HepG2 (cell line): Measurements from ENCODE around the gene ARL5A. TPM values are rescaled to one million over a fixed set of nuclear protein-coding genes. Genes with fewer than 3 reads are reported as not detected.
A peak's percentile ranks its signal among the peaks of the same experiment; 100 is the strongest.

Source experiments
- ATAC-seq: fragments of 200-7000 bp; cut with Tn5 transposase; 3 replicates; pipeline ENCODE4 v1.9.1; 2020; ENCODE audit warnings: mild to moderate bottlenecking, moderate library complexity
- BruUV-seq: library from RNA; stranded (reverse); fragments of 400-500 nt; replicated peaks from 2 replicates; lab custom pipeline; 2021; lab: Mats Ljungman, UMichigan
- CTCF ChIA-PET: fragments of 300-600 bp; formaldehyde crosslinking; extraction: SDS; loops from one replicate; lab custom pipeline; 2021; ENCODE audit warnings: low total read pairs, inconsistent platforms, low intra/inter-chr PET ratio; lab: Yijun Ruan, JAX
- POLR2A ChIA-PET: fragments of 350-600 bp; sonication (Branson Sonifier 250); formaldehyde crosslinking; loops from one replicate; lab custom pipeline; 2020; ENCODE audit warnings: antibody characterized with exemption, inconsistent platforms; lab: Yijun Ruan, JAX
- DNase-seq: peaks from one replicate; pipeline ENCODE4 v3.0.0-alpha.2; 2015; ENCODE audit warnings: low spot score
- FAIRE-seq: peaks from 3 replicates; lab custom pipeline; 2011; peaks lifted over from hg19 to GRCh38; lab: Jason Lieb, UNC
- H2AFZ ChIP-seq: one replicate; pipeline ENCODE4 v1.6.1; 2011; ENCODE audit warnings: low read length, inconsistent platforms
- H3K27ac ChIP-seq: fragments of 300-600 bp; 3 replicates; pipeline ENCODE4 v1.8.0; 2011; ENCODE audit warnings: mixed run types, mild to moderate bottlenecking, mixed read lengths, low read length, inconsistent platforms; ENCODE audit not compliant: insufficient read depth; ENCODE audit errors: extremely low read length
- H3K27me3 ChIP-seq, 2 experiments: fragments of 200-600 bp in 1 of 2; 2 replicates in 1 of 2; 3 replicates in 1 of 2; pipeline versions ENCODE4 v1.6.0 to v1.8.0; 2011; ENCODE audit warnings: low read length in 2 of 2, mild to moderate bottlenecking in 2 of 2, moderate library complexity in 2 of 2, inconsistent platforms in 1 of 2; ENCODE audit not compliant: insufficient read depth in 2 of 2, control insufficient read depth in 1 of 2
- H3K36me3 ChIP-seq, 2 experiments: fragments of 200-600 bp in 1 of 2; replicated peaks in 1 of 2; 2 replicates in 1 of 2; 3 replicates in 1 of 2; pipeline versions ENCODE4 v1.5.1 to v1.8.0; 2011; ENCODE audit warnings: low read length in 2 of 2, inconsistent platforms in 1 of 2; ENCODE audit not compliant: insufficient read depth in 2 of 2, control insufficient read depth in 1 of 2
- H3K4me1 ChIP-seq: 2 replicates; pipeline ENCODE4 v1.5.1; 2012; ENCODE audit warnings: low read length, inconsistent platforms; ENCODE audit not compliant: insufficient read depth
- H3K4me2 ChIP-seq: 2 replicates; pipeline ENCODE4 v1.6.0; 2011; ENCODE audit warnings: low read depth, low read length, inconsistent platforms
- H3K4me3 ChIP-seq, 3 experiments: fragments of 200-600 bp in 1 of 3; sonication (generic), shearing (Covaris generic) in 1 of 3; replicated peaks in 1 of 3; 2 replicates each; pipeline ENCODE4 v1.5.1; 2011 to 2016; ENCODE audit warnings: low read length in 3 of 3, inconsistent platforms in 2 of 3, low read depth in 2 of 3, mild to moderate bottlenecking in 2 of 3, control low read depth in 1 of 3, mixed read lengths in 1 of 3; ENCODE audit not compliant: insufficient read depth in 1 of 3
- H3K79me2 ChIP-seq: one replicate; pipeline ENCODE4 v1.6.1; 2011; ENCODE audit warnings: low read length, inconsistent platforms; ENCODE audit not compliant: insufficient read depth
- H3K9ac ChIP-seq: 2 replicates; pipeline ENCODE4 v1.6.0; 2011; ENCODE audit warnings: mild to moderate bottlenecking, low read depth, low read length, inconsistent platforms; ENCODE audit not compliant: insufficient read depth
- H3K9me3 ChIP-seq: 2 replicates; pipeline ENCODE4 v1.5.1; 2012; ENCODE audit warnings: mild to moderate bottlenecking, low read length
- H4K20me1 ChIP-seq: 2 replicates; pipeline ENCODE4 v1.6.0; 2011; ENCODE audit warnings: inconsistent platforms, mild to moderate bottlenecking, low read length, moderate library complexity; ENCODE audit not compliant: insufficient read depth
- EEA1 ChIP-seq: sonication (generic); formaldehyde crosslinking; IDR thresholded peaks from 2 replicates; pipeline ENCODE4 v1.5.1; 2020; ENCODE audit warnings: mild to moderate bottlenecking, missing genetic modification reagents, borderline replicate concordance
- GABPA ChIP-seq, 2 experiments: IDR thresholded peaks; 2 replicates each; pipeline ENCODE4 v1.6.1; 2011 to 2016; ENCODE audit warnings: low read depth in 2 of 2, low read length in 1 of 2, missing biosample characterization in 1 of 2, missing genetic modification characterization in 1 of 2
- IKZF1 ChIP-seq: fragments of 450-650 bp; IDR thresholded peaks from 2 replicates; pipeline ENCODE4 v1.7.1; 2016
- KLF9 ChIP-seq: IDR thresholded peaks from 2 replicates; pipeline ENCODE4 v1.6.1; 2016; ENCODE audit warnings: low read depth
- PAX8 ChIP-seq: sonication (generic); formaldehyde crosslinking; IDR thresholded peaks from 2 replicates; pipeline ENCODE4 v1.8.0; 2022; ENCODE audit warnings: mild to moderate bottlenecking, missing genetic modification reagents, borderline replicate concordance
- SIN3A ChIP-seq: IDR thresholded peaks from 2 replicates; pipeline ENCODE4 v1.6.1; 2011; ENCODE audit warnings: low read depth, mild to moderate bottlenecking, control low read depth, low read length, borderline replicate concordance
- THAP11 ChIP-seq: IDR thresholded peaks from 2 replicates; pipeline ENCODE4 v1.6.1; 2016; ENCODE audit warnings: missing biosample characterization, missing genetic modification reagents
- ZC3H13 ChIP-seq: sonication (generic); formaldehyde crosslinking; IDR thresholded peaks from 2 replicates; pipeline ENCODE4 v1.8.1; 2023; ENCODE audit warnings: mild to moderate bottlenecking, missing genetic modification reagents, moderate library complexity
- ZNF274 ChIP-seq: sonication (generic); formaldehyde crosslinking; IDR thresholded peaks from 2 replicates; pipeline ENCODE4 v1.5.1; 2020; ENCODE audit warnings: mild to moderate bottlenecking, missing genetic modification reagents
- ZNF292 ChIP-seq: sonication (generic); formaldehyde crosslinking; IDR thresholded peaks from 2 replicates; pipeline ENCODE4 v1.8.1; 2022; ENCODE audit warnings: mild to moderate bottlenecking, low read depth, missing genetic modification reagents, borderline replicate concordance
- ZNF333 ChIP-seq: sonication (generic); formaldehyde crosslinking; IDR thresholded peaks from 2 replicates; pipeline ENCODE4 v1.4.0; 2020; ENCODE audit warnings: mild to moderate bottlenecking, missing genetic modification reagents, borderline replicate concordance
- ZNF883 ChIP-seq: sonication (generic); formaldehyde crosslinking; IDR thresholded peaks from 2 replicates; pipeline ENCODE4 v1.5.1; 2020; ENCODE audit warnings: mild to moderate bottlenecking, missing genetic modification reagents; ENCODE audit errors: not compliant biosample characterization
- WGBS: methylation state at CpG from one replicate; pipeline ENCODE4 v1.1.6; 2017; ENCODE audit warnings: low lambda C conversion rate; 5-methylcytosine and 5-hydroxymethylcytosine counted together
- in situ Hi-C: cut with HindIII; loops from 2 replicates; pipeline ENCODE4 v1.10.0; 2017; ENCODE audit warnings: low pct_unique_long_range_greater_than_20kb; ENCODE audit not compliant: extremely low pct_ligation_motif_present
- intact Hi-C: fragments of 100-400 bp; cut with micrococcal nuclease; formaldehyde crosslinking; loops from one replicate; pipeline ENCODE4 v1.10.0; 2022; ENCODE audit not compliant: unreplicated experiment
- polyA plus RNA-seq, 8 experiments: library from polyadenylated mRNA; depleted of rRNA in 3 of 8; stranded (reverse) in 7 of 8; unstranded in 1 of 8; fragments of >200 nt; fragmentation: Illumina TruSeq in 4 of 8; extraction: Trizol in 4 of 8; gene quantifications; 2 replicates each; pipeline versions ENCODE4 v1.2.1 to v1.2.3, GENCODE V29; 2011 to 2016; ENCODE audit warnings: low read depth in 4 of 8, missing spikeins in 1 of 8, mixed read lengths in 1 of 8; ENCODE audit not compliant: insufficient read depth in 1 of 8
- total RNA-seq, 5 experiments: library from RNA; depleted of rRNA; stranded (reverse); fragments of >200 nt; fragmentation: Illumina TruSeq; extraction: Trizol; gene quantifications; 2 replicates each; pipeline ENCODE4 v1.2.3, GENCODE V29; 2016; ENCODE audit warnings: low read depth in 1 of 5
- TF ChIP-seq, protein P1 (sequence below): sonication (generic); formaldehyde crosslinking; IDR thresholded peaks from 2 replicates; pipeline ENCODE4 v1.8.1; 2023; ENCODE audit warnings: mild to moderate bottlenecking, inconsistent platforms, moderate library complexity, missing genetic modification reagents, borderline replicate concordance
- TF ChIP-seq, protein P2 (sequence below): sonication (generic); formaldehyde crosslinking; IDR thresholded peaks from 2 replicates; pipeline ENCODE4 v1.4.0; 2020; ENCODE audit warnings: missing genetic modification reagents
- TF ChIP-seq, protein P3 (sequence below): sonication (generic); formaldehyde crosslinking; IDR thresholded peaks from 2 replicates; pipeline ENCODE4 v1.9.0; 2021; ENCODE audit warnings: missing genetic modification reagents, borderline replicate concordance

Gene ARL5A
- total and polyA plus RNA-seq, 2 of the 13 experiments (the other 11 are each of a cell fraction or from before 2014, with no cell fraction given), result 47.5 to 149 TPM

GRCh38 chr2:151827564-151828142 lies 568 bp downstream of the ARL5A start:
- peaks cover 56% of the 10 kb centered on the region for H3K79me2 ChIP-seq
- no peaks in the 10 kb centered on the region; a peak in 1 of 5 replicates for H3K27me3 ChIP-seq
- H3K9ac ChIP-seq, result peak overlapping the region; percentile 94
- ATAC-seq, result peak; percentile 20
- no peaks in the 10 kb centered on the region for H3K36me3 ChIP-seq
- WGBS, result under 1% methylated on average over 30 of the region's 38 CpGs
- peak overlapping the region; percentile 94 to 98 (median 95) for H3K4me3 ChIP-seq
- DNase-seq, result peak; percentile 23
- H4K20me1 ChIP-seq, result peaks cover 42% of the 10 kb centered on the region
- no TSS peak for BruUV-seq
- no peak for FAIRE-seq
- H3K4me1 ChIP-seq, result peaks cover 73% of the 10 kb centered on the region
- no peak overlapping the region for H2AFZ ChIP-seq
- CTCF ChIA-PET, result interaction anchor here (2.0 kb wide), 1 partner anchor 198 kb away, joined by 7 read pairs; no protein-coding TSS in a partner anchor
- H3K27ac ChIP-seq, result peak overlapping the region; percentile 75
- H3K4me2 ChIP-seq, result peak overlapping the region; percentile 87
- no peaks in the 10 kb centered on the region for H3K9me3 ChIP-seq
- intact Hi-C loops (loop anchor here (1.0 to 5.0 kb wide), 4 partner anchors 8 to 200 kb away; no protein-coding TSS in a partner anchor), in situ Hi-C loops (loop anchor here (10.0 kb wide), 1 partner anchor 887 kb away; the partner anchor contains the start of genes ARL6IP6 and PRPF40A)
- POLR2A ChIA-PET, result interaction anchor here (0.6 to 3.2 kb wide), 34 partner anchors 8 to 889 kb away, joined by 3 to 41 read pairs (median 5); partner anchors contain the start of gene PRPF40A
- TF ChIP-seq EEA1 (0 out of 2 replicates have a peak, but pooled peaks have one; percentile 18), SIN3A (0 out of 2 replicates have a peak, but pooled peaks have one; percentile 39), GABPA (IDR thresholded peaks at IDR 0.05; ENCODE audit: low read depth, low read length) (no peak), GABPA (CRISPR knock-in tag; IDR thresholded peaks at IDR 0.05; ENCODE audit: low read depth) (no peak), ZNF292 (CRISPR knock-in tag) (0 out of 2 replicates have a peak, but pooled peaks have one; percentile 16), ZNF274 (CRISPR knock-in tag) (0 out of 2 replicates have a peak, but pooled peaks have one; percentile 0), KLF9 (CRISPR knock-in tag) (no peak), ZC3H13 (CRISPR knock-in tag) (no peak), ZNF883 (peak; percentile 35), THAP11 (CRISPR knock-in tag) (no peak), ZNF333 (CRISPR knock-in tag) (0 out of 2 replicates have a peak, but pooled peaks have one; percentile 33), PAX8 (no peak), IKZF1 (no peak)
- TF ChIP-seq, protein P1, sequence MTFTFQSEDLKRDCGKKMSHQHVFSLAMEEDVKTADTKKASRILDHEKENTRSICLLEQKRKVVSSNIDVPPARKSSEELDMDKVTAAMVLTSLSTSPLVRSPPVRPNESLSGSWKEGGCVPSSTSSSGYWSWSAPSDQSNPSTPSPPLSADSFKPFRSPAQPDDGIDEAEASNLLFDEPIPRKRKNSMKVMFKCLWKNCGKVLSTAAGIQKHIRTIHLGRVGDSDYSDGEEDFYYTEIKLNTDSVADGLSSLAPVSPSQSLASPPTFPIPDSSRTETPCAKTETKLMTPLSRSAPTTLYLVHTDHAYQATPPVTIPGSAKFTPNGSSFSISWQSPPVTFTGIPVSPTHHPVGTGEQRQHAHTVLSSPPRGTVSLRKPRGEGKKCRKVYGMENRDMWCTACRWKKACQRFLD (CRISPR knock-in tag), result 0 out of 2 replicates have a peak, but pooled peaks have one; percentile 33
- TF ChIP-seq, protein P2, sequence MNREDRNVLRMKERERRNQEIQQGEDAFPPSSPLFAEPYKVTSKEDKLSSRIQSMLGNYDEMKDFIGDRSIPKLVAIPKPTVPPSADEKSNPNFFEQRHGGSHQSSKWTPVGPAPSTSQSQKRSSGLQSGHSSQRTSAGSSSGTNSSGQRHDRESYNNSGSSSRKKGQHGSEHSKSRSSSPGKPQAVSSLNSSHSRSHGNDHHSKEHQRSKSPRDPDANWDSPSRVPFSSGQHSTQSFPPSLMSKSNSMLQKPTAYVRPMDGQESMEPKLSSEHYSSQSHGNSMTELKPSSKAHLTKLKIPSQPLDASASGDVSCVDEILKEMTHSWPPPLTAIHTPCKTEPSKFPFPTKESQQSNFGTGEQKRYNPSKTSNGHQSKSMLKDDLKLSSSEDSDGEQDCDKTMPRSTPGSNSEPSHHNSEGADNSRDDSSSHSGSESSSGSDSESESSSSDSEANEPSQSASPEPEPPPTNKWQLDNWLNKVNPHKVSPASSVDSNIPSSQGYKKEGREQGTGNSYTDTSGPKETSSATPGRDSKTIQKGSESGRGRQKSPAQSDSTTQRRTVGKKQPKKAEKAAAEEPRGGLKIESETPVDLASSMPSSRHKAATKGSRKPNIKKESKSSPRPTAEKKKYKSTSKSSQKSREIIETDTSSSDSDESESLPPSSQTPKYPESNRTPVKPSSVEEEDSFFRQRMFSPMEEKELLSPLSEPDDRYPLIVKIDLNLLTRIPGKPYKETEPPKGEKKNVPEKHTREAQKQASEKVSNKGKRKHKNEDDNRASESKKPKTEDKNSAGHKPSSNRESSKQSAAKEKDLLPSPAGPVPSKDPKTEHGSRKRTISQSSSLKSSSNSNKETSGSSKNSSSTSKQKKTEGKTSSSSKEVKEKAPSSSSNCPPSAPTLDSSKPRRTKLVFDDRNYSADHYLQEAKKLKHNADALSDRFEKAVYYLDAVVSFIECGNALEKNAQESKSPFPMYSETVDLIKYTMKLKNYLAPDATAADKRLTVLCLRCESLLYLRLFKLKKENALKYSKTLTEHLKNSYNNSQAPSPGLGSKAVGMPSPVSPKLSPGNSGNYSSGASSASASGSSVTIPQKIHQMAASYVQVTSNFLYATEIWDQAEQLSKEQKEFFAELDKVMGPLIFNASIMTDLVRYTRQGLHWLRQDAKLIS (CRISPR knock-in tag), result 0 out of 2 replicates have a peak, but pooled peaks have one; percentile 14
- TF ChIP-seq, protein P3, sequence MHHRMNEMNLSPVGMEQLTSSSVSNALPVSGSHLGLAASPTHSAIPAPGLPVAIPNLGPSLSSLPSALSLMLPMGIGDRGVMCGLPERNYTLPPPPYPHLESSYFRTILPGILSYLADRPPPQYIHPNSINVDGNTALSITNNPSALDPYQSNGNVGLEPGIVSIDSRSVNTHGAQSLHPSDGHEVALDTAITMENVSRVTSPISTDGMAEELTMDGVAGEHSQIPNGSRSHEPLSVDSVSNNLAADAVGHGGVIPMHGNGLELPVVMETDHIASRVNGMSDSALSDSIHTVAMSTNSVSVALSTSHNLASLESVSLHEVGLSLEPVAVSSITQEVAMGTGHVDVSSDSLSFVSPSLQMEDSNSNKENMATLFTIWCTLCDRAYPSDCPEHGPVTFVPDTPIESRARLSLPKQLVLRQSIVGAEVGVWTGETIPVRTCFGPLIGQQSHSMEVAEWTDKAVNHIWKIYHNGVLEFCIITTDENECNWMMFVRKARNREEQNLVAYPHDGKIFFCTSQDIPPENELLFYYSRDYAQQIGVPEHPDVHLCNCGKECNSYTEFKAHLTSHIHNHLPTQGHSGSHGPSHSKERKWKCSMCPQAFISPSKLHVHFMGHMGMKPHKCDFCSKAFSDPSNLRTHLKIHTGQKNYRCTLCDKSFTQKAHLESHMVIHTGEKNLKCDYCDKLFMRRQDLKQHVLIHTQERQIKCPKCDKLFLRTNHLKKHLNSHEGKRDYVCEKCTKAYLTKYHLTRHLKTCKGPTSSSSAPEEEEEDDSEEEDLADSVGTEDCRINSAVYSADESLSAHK (CRISPR knock-in tag), result peak; percentile 37; the same call in 1 of the 2 replicates
